Smooth muscle cell (in vitro differentiated cells): ENCODE measurements around the gene QRICH1. TPM values are rescaled to one million over a fixed set of nuclear protein-coding genes. Genes with fewer than 3 reads are reported as not detected.
"Not testable (repeated sequence)": the region's sequence is repeated elsewhere in the genome, so short reads cannot be mapped to it uniquely, and the experiment has no call there.

Experiments used
- DNase-seq: peaks from one replicate; lab custom pipeline; 2025; ENCODE audit not compliant: unreplicated experiment; lab: John Stamatoyannopoulos, UW
- H2AFZ ChIP-seq: fragments of 200-600 bp; sonication (generic); 2 replicates; pipeline ENCODE4 v1.6.0; 2016; ENCODE audit warnings: antibody characterized with exemption, low read depth, mild to moderate bottlenecking
- H3F3A ChIP-seq: fragments of 200-600 bp; sonication (generic); 2 replicates; pipeline ENCODE4 v1.6.0; 2017; ENCODE audit warnings: antibody characterized with exemption, low read depth
- H3K27ac ChIP-seq: fragments of 200-600 bp; sonication (generic); 2 replicates; pipeline ENCODE4 v1.5.1; 2016; ENCODE audit warnings: low read depth, mild to moderate bottlenecking
- H3K27me3 ChIP-seq: fragments of 200-600 bp; sonication (generic); 2 replicates; pipeline ENCODE4 v1.6.1; 2016; ENCODE audit warnings: low read depth, mild to moderate bottlenecking
- H3K36me3 ChIP-seq: fragments of 200-600 bp; sonication (generic); 2 replicates; pipeline ENCODE4 v1.5.1; 2016; ENCODE audit warnings: low read depth
- H3K4me1 ChIP-seq: fragments of 200-600 bp; sonication (generic); 2 replicates; pipeline ENCODE4 v1.5.1; 2016; ENCODE audit warnings: low read depth
- H3K4me2 ChIP-seq: fragments of 200-600 bp; sonication (generic); 2 replicates; pipeline ENCODE4 v1.6.0; 2016; ENCODE audit warnings: mild to moderate bottlenecking
- H3K4me3 ChIP-seq: fragments of 200-600 bp; sonication (generic); 2 replicates; pipeline ENCODE4 v1.5.1; 2016; ENCODE audit warnings: mild to moderate bottlenecking
- H3K79me2 ChIP-seq: fragments of 200-600 bp; sonication (generic); 2 replicates; pipeline ENCODE4 v1.6.0; 2016; ENCODE audit warnings: low read depth, mild to moderate bottlenecking
- H3K9ac ChIP-seq: fragments of 200-600 bp; sonication (generic); 2 replicates; pipeline ENCODE4 v1.6.0; 2016; ENCODE audit warnings: low read depth
- H3K9me3 ChIP-seq: fragments of 200-600 bp; sonication (generic); replicated peaks from 2 replicates; pipeline ENCODE4 v1.5.1; 2016; ENCODE audit warnings: low read depth
- H4K20me1 ChIP-seq: fragments of 200-600 bp; sonication (generic); 2 replicates; pipeline ENCODE4 v1.6.0; 2016; ENCODE audit warnings: low read depth
- CTCF ChIP-seq: fragments of 200-600 bp; sonication (generic); IDR thresholded peaks from 2 replicates; pipeline ENCODE4 v1.5.1; 2017; ENCODE audit warnings: borderline replicate concordance, mild to moderate bottlenecking, antibody characterized with exemption; ENCODE audit not compliant: insufficient read depth, poor library complexity, severe bottlenecking
- WGBS: methylation state at CpG from one replicate; pipeline ENCODE4 v1.1.7; 2016; ENCODE audit warnings: low lambda C conversion rate; 5-methylcytosine and 5-hydroxymethylcytosine counted together
- polyA plus RNA-seq: library from polyadenylated mRNA; unstranded; fragments of >200 nt; fragmentation: Nextera tagmentation; extraction: Ambion mirVana; gene quantifications from 2 replicates; pipeline ENCODE4 v1.2.1, GENCODE V29; 2016
- total RNA-seq: library from RNA; depleted of rRNA; stranded (reverse); fragments of >200 nt; gene quantifications from 2 replicates; pipeline ENCODE4 v1.2.3, GENCODE V29; 2014

Gene QRICH1
- total and polyA plus RNA-seq, 2 experiments from 2014 or later, result 38.2 to 62.0 TPM

GRCh38 chr3:49013113-49013737 is 80.6 kb downstream of the QRICH1 start:
- 97% methylated on average over 18 of the region's 19 CpGs for WGBS
- Histone ChIP-seq H3K9ac (no peak overlapping the region), H3K36me3 (no peaks in the 10 kb centered on the region), H3K4me1 (peaks cover 10% of the 10 kb centered on the region), H3K4me3 (no peak overlapping the region), H3K27me3 (no peaks in the 10 kb centered on the region), H3K79me2 (peaks cover 51% of the 10 kb centered on the region), H2AFZ (no peak overlapping the region), H4K20me1 (peaks cover 72% of the 10 kb centered on the region), H3K27ac (no peak overlapping the region), H3K4me2 (no peak overlapping the region), H3K9me3 (no peaks in the 10 kb centered on the region), H3F3A (peaks cover 13% of the 10 kb centered on the region)
- TF ChIP-seq CTCF, result no peak
- DNase-seq, result no peak

- no peaks in the 10 kb centered on the region for H3K36me3 ChIP-seq
- peaks cover 14% of the 10 kb centered on the region for H3F3A ChIP-seq
- TF ChIP-seq CTCF, result no peak
- WGBS, result 93% methylated on average over 17 of the region's 17 CpGs
- no peak overlapping the region for H3K9ac ChIP-seq
- DNase-seq, result no peak
- no peak overlapping the region for H3K4me3 ChIP-seq
- no peaks in the 10 kb centered on the region for H3K9me3 ChIP-seq
- no peak overlapping the region for H3K27ac ChIP-seq
- H3K27me3 ChIP-seq, result no peaks in the 10 kb centered on the region
- H3K4me1 ChIP-seq, result peaks cover 12% of the 10 kb centered on the region
- H2AFZ ChIP-seq, result no peak overlapping the region
- H3K79me2 ChIP-seq, result peaks cover 58% of the 10 kb centered on the region
- H3K4me2 ChIP-seq, result no peak overlapping the region
- peaks cover 76% of the 10 kb centered on the region for H4K20me1 ChIP-seq
Measured at GRCh38 chr3:49012441-49013017, 81.3 kb downstream of the QRICH1 start.

- Histone ChIP-seq H3K9ac (no peak overlapping the region), H2AFZ (no peak overlapping the region), H3K4me1 (peaks cover 12% of the 10 kb centered on the region), H4K20me1 (peaks cover 65% of the 10 kb centered on the region), H3K36me3 (no peaks in the 10 kb centered on the region), H3K4me3 (no peak overlapping the region), H3K4me2 (no peak overlapping the region), H3K9me3 (no peaks in the 10 kb centered on the region), H3K27me3 (no peaks in the 10 kb centered on the region), H3K79me2 (peaks cover 59% of the 10 kb centered on the region), H3F3A (peaks cover 4% of the 10 kb centered on the region), H3K27ac (no peak overlapping the region)
- no peak for DNase-seq
- 90% methylated on average over 3 of the region's 3 CpGs for WGBS
- TF ChIP-seq CTCF, result no peak
Measured at GRCh38 chr3:49009396-49009795, 84.5 kb downstream of the QRICH1 start.

- 89% methylated on average over 5 of the region's 5 CpGs for WGBS
- not testable (repeated sequence) for H2AFZ ChIP-seq, H3K27me3 ChIP-seq, H3K36me3 ChIP-seq, DNase-seq, H3K9ac ChIP-seq, H3K9me3 ChIP-seq, H3F3A ChIP-seq
- peak overlapping the region; percentile 20 for H3K27ac ChIP-seq
- peak overlapping the region; percentile 91 for H3K4me2 ChIP-seq
- H3K79me2 ChIP-seq, result peaks cover 59% of the 10 kb centered on the region
- H3K4me1 ChIP-seq, result peaks cover 12% of the 10 kb centered on the region
- H4K20me1 ChIP-seq, result peaks cover 57% of the 10 kb centered on the region
- H3K4me3 ChIP-seq, result peak overlapping the region; percentile 66
Measured at GRCh38 chr3:49008627-49009026, 85.2 kb downstream of the QRICH1 start.
